ENCODE data around the gene TBCK. TPM values are rescaled to one million over a fixed set of nuclear protein-coding genes. Genes with fewer than 3 reads are reported as not detected.

The TBCK gene
- total RNA-seq, 1 donor: 68.8 TPM

DNA sequence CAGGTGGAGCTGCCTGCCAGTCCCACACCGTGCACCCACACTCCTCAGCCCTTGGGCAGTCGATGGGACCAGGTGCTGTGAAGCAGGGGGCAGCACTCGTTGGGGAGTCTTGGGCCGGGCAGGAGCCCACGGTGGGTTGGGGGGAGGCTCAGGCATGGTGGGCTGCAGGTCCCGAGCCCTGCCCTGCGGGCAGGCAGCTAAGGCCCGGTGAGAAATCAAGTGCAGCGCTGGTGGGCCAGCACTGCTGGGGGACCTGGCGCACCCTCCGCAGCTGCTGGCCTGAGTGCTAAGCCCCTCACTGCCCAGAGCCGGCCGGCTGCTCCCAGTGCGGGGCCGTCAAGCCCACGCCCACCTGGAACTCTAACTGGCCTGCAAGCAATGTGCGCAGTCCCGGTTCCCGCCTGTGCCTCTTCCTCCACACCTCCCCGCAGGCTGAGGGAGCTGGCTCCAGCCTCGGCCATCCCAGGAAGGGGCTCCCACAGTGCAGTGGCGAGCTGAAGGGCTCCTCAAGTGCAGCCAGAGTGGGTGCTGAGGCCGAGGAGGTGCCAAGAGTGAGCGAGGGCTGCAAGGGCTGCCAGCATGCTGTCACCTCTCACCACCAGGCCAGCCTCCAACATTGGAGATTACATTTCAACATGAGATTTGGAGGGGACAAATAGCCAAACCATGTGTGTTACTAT, 223.5 kb downstream of the TBCK start:
- TF ChIP-seq CTCF (IDR thresholded peaks at IDR 0.05; ENCODE audit: extremely low read depth, low read depth, low read length): no peak
- DNase-seq (ENCODE audit: insufficient read length, low spot score, missing footprints): no peak
- no peaks in the 10 kb centered on the region for H3K27me3 ChIP-seq (ENCODE audit: insufficient read depth, low read length)
- no peak overlapping the region for H3K4me2 ChIP-seq (ENCODE audit: insufficient read depth, low read length)
- H4K20me1 ChIP-seq (ENCODE audit: insufficient read depth, low read length): no peaks in the 10 kb centered on the region
- no peak overlapping the region for H3K27ac ChIP-seq (ENCODE audit: low read depth, low read length)
- H3K4me1 ChIP-seq (ENCODE audit: insufficient read depth, low read length): no peaks in the 10 kb centered on the region
- H3K36me3 ChIP-seq (ENCODE audit: insufficient read depth, low read length): peaks cover 11% of the 10 kb centered on the region
- peaks cover 3% of the 10 kb centered on the region for H3K9me3 ChIP-seq (ENCODE audit: low read depth, low read length)
- H3K79me2 ChIP-seq (ENCODE audit: insufficient read depth, low read length): no peaks in the 10 kb centered on the region
- H3K4me3 ChIP-seq (ENCODE audit: insufficient read depth, low read length): no peak overlapping the region
- H2AFZ ChIP-seq (ENCODE audit: low read length): no peak overlapping the region

GRCh38 chr4:106090826-106091225, 225.2 kb downstream of the TBCK start:
- Histone ChIP-seq H3K9me3 (ENCODE audit: low read depth, low read length) (peaks cover 3% of the 10 kb centered on the region), H3K4me3 (ENCODE audit: insufficient read depth, low read length) (no peak overlapping the region), H2AFZ (ENCODE audit: low read length) (no peak overlapping the region), H3K4me1 (ENCODE audit: insufficient read depth, low read length) (no peaks in the 10 kb centered on the region), H3K36me3 (ENCODE audit: insufficient read depth, low read length) (peaks cover 11% of the 10 kb centered on the region), H3K27me3 (ENCODE audit: insufficient read depth, low read length) (no peaks in the 10 kb centered on the region), H3K27ac (ENCODE audit: low read depth, low read length) (no peak overlapping the region), H3K4me2 (ENCODE audit: insufficient read depth, low read length) (no peak overlapping the region), H4K20me1 (ENCODE audit: insufficient read depth, low read length) (no peaks in the 10 kb centered on the region), H3K79me2 (ENCODE audit: insufficient read depth, low read length) (no peaks in the 10 kb centered on the region)
- TF ChIP-seq CTCF (IDR thresholded peaks at IDR 0.05; ENCODE audit: extremely low read depth, low read depth, low read length): no peak
- DNase-seq (ENCODE audit: insufficient read length, low spot score, missing footprints): no peak

GRCh38 chr4:106083065-106083464, 232.9 kb downstream of the TBCK start:
- no peaks in the 10 kb centered on the region for H3K4me1 ChIP-seq (ENCODE audit: insufficient read depth, low read length)
- H3K27me3 ChIP-seq (ENCODE audit: insufficient read depth, low read length): no peaks in the 10 kb centered on the region
- H3K9me3 ChIP-seq (ENCODE audit: low read depth, low read length): no peaks in the 10 kb centered on the region
- peaks cover 5% of the 10 kb centered on the region for H3K36me3 ChIP-seq (ENCODE audit: insufficient read depth, low read length)
- no peak for TF ChIP-seq CTCF (IDR thresholded peaks at IDR 0.05; ENCODE audit: extremely low read depth, low read depth, low read length)
- no peak overlapping the region for H3K4me2 ChIP-seq (ENCODE audit: insufficient read depth, low read length)
- no peak for DNase-seq (ENCODE audit: insufficient read length, low spot score, missing footprints)
- H4K20me1 ChIP-seq (ENCODE audit: insufficient read depth, low read length): no peaks in the 10 kb centered on the region
- no peak overlapping the region for H3K27ac ChIP-seq (ENCODE audit: low read depth, low read length)
- H3K79me2 ChIP-seq (ENCODE audit: insufficient read depth, low read length): no peaks in the 10 kb centered on the region
- H3K4me3 ChIP-seq (ENCODE audit: insufficient read depth, low read length): no peak overlapping the region
- H2AFZ ChIP-seq (ENCODE audit: low read length): no peak overlapping the region

DNA sequence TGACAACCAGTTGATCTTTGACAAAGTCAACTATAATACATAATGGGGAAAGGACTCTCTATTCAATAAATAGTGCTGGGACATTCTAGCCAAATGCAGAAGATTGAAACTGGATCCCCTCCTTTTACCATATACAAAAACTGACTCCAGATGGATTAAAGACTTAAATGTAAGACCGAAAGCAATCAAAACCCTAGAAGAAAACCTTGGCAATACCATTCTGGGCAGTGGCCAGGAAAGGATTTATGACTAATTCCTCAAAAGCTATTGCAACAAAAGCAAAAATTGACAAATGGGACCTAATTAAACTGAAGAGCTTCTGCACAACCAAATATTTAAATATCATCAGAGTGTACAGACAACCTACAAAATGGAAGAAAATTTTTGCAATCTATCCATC, 235.6 kb downstream of the TBCK start:
- no peaks in the 10 kb centered on the region for H3K79me2 ChIP-seq (ENCODE audit: insufficient read depth, low read length)
- no peak for TF ChIP-seq CTCF (IDR thresholded peaks at IDR 0.05; ENCODE audit: extremely low read depth, low read depth, low read length)
- no peak for DNase-seq (ENCODE audit: insufficient read length, low spot score, missing footprints)
- no peak overlapping the region for H2AFZ ChIP-seq (ENCODE audit: low read length)
- no peak overlapping the region for H3K4me3 ChIP-seq (ENCODE audit: insufficient read depth, low read length)
- H4K20me1 ChIP-seq (ENCODE audit: insufficient read depth, low read length): peaks cover 3% of the 10 kb centered on the region
- H3K36me3 ChIP-seq (ENCODE audit: insufficient read depth, low read length): peaks cover 5% of the 10 kb centered on the region
- H3K9me3 ChIP-seq (ENCODE audit: low read depth, low read length): peaks cover 2% of the 10 kb centered on the region
- H3K4me1 ChIP-seq (ENCODE audit: insufficient read depth, low read length): no peaks in the 10 kb centered on the region
- no peak overlapping the region for H3K4me2 ChIP-seq (ENCODE audit: insufficient read depth, low read length)
- H3K27ac ChIP-seq (ENCODE audit: low read depth, low read length): no peak overlapping the region
- H3K27me3 ChIP-seq (ENCODE audit: insufficient read depth, low read length): no peaks in the 10 kb centered on the region

Measured in osteoblast (primary cell).